Subcutaneous adipose tissue (tissue), 4 donors: ENCODE data around the gene CEP164. TPM values are rescaled to one million over a fixed set of nuclear protein-coding genes. Genes with fewer than 3 reads are reported as not detected.

Experiments used
- total RNA-seq, 4 donors: library from RNA; depleted of rRNA; stranded (reverse); fragments of >200 nt; gene quantifications; one replicate each; pipeline ENCODE4 v1.1.0, GENCODE V29; 2016
- TF ChIP-seq, protein P1 (sequence below): fragments of 450-650 bp; IDR thresholded peaks from one replicate; pipeline ENCODE4 v1.5.1; 2016; ENCODE audit warnings: low read depth, mild to moderate bottlenecking, control low read depth, antibody characterized with exemption, moderate library complexity

Gene CEP164
- total RNA-seq, 4 donors from 2014 or later, result 10.9 to 17.6 (median 14.6) TPM

DNA sequence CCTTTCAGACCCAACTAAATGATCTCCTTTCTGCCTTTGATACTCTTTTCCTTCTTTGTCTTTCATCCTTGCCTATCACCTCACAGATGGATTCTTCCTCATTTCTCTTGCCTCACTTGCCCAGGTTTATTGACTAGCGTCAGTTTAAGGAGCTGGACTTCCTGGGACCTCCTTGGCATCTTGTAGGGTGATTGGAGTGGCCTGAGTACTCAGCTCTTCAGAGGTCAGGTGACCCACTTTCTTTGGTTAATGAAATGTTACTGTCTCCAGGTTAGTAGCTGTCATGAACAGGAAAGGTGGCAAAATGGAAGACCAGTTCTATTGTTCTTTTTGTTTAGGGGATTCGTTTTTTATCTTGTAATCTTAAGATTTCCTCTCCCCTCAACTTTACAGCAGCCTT, 41.1 kb upstream of the CEP164 start:
- TF ChIP-seq, protein P1, sequence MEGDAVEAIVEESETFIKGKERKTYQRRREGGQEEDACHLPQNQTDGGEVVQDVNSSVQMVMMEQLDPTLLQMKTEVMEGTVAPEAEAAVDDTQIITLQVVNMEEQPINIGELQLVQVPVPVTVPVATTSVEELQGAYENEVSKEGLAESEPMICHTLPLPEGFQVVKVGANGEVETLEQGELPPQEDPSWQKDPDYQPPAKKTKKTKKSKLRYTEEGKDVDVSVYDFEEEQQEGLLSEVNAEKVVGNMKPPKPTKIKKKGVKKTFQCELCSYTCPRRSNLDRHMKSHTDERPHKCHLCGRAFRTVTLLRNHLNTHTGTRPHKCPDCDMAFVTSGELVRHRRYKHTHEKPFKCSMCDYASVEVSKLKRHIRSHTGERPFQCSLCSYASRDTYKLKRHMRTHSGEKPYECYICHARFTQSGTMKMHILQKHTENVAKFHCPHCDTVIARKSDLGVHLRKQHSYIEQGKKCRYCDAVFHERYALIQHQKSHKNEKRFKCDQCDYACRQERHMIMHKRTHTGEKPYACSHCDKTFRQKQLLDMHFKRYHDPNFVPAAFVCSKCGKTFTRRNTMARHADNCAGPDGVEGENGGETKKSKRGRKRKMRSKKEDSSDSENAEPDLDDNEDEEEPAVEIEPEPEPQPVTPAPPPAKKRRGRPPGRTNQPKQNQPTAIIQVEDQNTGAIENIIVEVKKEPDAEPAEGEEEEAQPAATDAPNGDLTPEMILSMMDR, result no peak

DNA sequence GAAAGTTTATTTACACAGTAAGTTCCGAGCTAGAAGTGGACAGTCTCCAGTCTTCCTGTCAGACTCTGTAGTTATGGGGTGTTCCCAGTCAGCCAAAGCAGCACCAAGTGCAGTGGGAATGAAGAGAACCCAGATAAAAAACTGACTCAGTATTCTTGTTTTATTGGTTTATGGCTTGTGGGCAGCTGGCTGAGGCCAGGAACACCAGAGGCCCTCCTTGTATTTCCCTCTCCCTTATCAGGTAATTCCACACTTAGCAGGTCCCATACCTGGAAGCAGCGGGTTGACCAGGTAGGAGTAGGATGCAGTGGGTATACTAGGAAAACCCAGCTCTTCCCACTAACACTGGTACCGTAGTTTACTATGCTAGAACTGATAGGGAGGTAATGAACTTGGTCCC, 40.0 kb upstream of the CEP164 start:
- TF ChIP-seq, protein P1, result no peak

DNA sequence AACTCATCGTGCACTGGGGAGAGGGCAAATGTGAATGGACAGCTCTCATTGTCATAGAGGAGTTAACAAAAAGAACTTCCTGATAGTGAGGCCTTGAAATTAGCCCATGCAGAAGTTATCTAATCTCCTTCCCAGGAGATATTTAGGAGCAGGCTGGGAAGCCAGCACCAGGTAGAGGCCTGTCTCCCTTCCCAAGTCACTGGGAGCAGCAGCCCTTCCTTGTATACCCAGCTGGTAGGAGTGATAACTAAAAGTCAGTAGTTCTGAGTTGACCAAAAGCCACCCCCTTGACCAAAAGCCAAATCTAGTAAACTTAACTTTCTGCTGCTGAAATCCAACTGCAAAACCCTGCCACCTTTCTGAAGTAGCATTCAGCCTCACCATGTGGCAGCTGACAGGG, 37.9 kb upstream of the CEP164 start:
- TF ChIP-seq, protein P1, result no peak

DNA sequence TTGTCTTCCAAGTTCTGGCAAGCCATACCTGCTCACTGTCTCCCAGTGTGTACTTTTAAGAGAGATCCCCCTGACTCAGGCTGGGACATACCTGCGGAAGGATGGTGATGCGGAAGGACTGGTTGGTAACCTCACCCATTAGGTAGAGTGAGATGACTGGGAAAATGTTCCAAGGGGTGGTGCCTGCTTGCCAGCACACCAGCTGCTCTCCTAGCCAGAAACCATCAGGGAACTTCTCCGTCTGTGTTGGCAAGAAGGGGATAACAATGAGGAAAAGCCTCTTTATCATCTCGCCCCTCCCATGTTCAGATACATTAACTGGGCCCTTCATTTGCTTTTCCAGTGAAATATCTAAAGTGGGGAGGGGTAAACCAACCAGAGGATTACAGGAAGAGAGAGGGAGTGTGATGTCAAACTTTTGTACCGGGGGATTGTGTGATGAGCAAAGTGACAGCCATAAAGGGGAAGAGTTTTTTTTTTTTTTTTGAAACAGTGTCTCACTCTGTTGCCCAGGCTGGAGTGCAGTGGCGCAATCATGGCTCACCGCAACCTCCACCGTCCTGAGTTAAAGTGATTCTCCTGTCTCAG, 36.8 kb upstream of the CEP164 start, which contains the start of gene BACE1-AS:
TSS of gene BACE1-AS (plus strand) at position 538 of the 588 bp plus-strand sequence.
- TF ChIP-seq, protein P1, result no peak

DNA sequence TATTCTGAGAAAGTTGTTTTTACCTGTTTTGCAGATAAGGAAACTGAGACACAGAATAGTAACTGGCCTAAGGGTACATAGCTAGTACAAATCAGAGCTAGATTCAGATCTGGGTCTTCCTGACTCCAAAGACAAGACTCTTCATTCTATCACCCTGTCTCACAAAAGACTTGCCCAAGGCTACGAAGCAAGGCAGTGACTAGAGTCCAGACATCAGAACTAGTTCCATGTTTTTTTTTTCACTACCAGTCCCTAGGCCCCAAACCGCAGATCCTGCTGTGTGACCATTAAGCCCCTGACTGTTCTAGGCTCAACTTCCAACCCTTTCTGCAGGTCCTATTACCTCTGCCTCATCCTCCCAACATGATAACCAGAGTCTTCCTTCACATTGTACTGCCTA, 35.0 kb upstream of the CEP164 start:
- TF ChIP-seq, protein P1, result no peak

DNA sequence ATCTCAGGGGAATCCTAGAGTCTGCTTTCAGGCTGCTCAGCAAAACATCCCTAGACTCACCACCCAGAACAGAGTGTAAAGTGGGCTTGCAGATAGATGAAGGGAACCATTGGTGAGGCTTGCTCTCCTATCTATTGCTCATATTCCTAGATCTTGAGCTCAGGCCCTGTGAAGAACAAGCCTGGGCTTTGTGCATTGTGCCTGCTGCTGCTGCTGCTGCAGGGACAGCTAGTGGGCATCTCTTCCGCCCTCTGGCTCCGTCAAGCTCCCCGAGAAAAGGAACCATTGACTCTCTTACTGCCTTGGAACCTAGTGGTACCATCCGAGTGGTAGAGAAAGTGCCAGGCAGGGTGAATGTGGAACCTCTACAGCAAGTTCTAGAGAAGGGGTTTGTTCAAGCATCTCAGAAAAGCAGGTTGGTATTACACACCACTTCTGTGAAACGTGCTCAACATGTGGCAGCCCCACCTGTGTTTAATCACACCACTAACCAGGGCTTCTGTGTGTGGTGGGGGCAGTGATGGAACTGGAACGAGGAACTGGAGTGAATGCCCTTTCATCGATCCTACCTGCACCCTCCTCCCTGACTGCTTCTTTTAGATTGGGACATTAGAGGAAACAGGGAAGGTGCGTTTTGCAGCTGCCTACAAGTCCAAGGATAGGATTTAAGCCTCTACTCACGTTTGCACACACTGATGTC, 32.1 kb upstream of the CEP164 start:
- TF ChIP-seq, protein P1, result no peak

DNA sequence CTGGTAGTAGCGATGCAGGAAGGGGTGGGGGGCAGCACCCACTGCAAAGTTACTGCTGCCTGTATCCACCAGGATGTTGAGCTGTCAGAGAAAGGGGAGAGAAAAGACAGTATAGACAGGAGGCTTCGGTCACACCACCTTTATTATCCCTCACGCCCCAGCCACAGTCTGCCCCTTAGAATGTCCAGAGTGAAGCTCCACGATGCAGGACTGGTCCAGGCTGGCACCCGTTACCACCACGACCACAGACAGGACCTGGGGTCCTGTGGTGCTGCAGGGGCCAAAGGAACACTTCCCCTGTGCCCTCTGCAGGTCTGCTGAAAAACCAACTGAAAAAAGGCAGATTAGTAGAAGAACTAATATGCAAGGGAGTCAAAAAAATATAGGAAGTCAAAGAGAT, 30.8 kb upstream of the CEP164 start:
- TF ChIP-seq, protein P1, result no peak
